Measurements from ENCODE around the gene SEMA5B.

The SEMA5B gene

DNA sequence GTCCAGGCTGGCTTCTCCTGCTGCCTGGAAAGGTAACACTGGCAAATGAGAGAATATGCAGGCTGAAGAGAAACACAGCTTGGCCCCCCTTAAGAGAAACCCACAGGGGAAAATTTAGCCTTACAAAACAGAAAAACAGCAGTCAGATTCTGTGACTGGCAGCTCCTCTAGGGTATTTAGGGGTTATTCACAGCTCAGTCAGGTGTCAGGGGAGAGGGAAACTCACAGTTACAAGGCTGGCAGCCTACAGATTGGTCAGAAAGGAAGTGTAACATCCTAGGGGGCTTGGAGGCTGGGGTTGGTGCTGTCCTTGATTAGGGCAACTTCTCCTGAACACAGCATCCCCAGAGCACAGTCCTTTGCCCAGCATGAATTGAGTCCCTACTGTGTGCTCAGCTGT, 81.4 kb downstream of the SEMA5B start:
- no peak overlapping the region for H3K4me3 ChIP-seq (ENCODE audit: low read length in 2 of 2)
- no peak overlapping the region for H2BK15ac ChIP-seq (ENCODE audit: low read length)
- no peak overlapping the region for H3K27ac ChIP-seq (replicated peaks; ENCODE audit: low read length)
- H3K9me3 ChIP-seq (replicated peaks in 1 of 2; ENCODE audit: control insufficient read depth in 2 of 2, insufficient read depth in 1 of 2, low read depth in 1 of 2, low read length in 2 of 2): peaks cover 0 to 10% of the 10 kb centered on the region in 2 donors
- no peak overlapping the region for H3K18ac ChIP-seq (ENCODE audit: low read length)
- no peak for DNase-seq (ENCODE audit: low spot score)
- H3K14ac ChIP-seq (ENCODE audit: low read length): no peak overlapping the region
- H2BK5ac ChIP-seq (ENCODE audit: low read length): no peak overlapping the region
- H2BK120ac ChIP-seq (ENCODE audit: low read depth, low read length): no peak overlapping the region
- no peak overlapping the region for H2AFZ ChIP-seq (ENCODE audit: low read length)
- no peak overlapping the region for H4K91ac ChIP-seq (ENCODE audit: low read depth, low read length, poor library complexity)
- H3K4ac ChIP-seq (ENCODE audit: low read length): no peak overlapping the region
- no peaks in the 10 kb centered on the region for H3K79me1 ChIP-seq (ENCODE audit: low read depth, low read length)
- H3K9ac ChIP-seq (ENCODE audit: low read depth, low read length, poor library complexity): no peak overlapping the region
- H3K4me2 ChIP-seq (ENCODE audit: insufficient read depth, low read length, poor library complexity, severe bottlenecking): no peak overlapping the region
- no peak overlapping the region for H2BK12ac ChIP-seq (ENCODE audit: low read length)
- peaks cover 1 to 100% of the 10 kb centered on the region in 2 donors for H3K36me3 ChIP-seq (replicated peaks in 1 of 2; ENCODE audit: control insufficient read depth in 2 of 2, insufficient read depth in 2 of 2, low read length in 2 of 2)
- no peaks in the 10 kb centered on the region for H3K27me3 ChIP-seq (ENCODE audit: control insufficient read depth in 3 of 3, insufficient read depth in 3 of 3, low read depth in 1 of 3, low read length in 3 of 3)
- H2AK5ac ChIP-seq (ENCODE audit: low read depth, low read length): no peak overlapping the region
- no peak overlapping the region for H4K8ac ChIP-seq (ENCODE audit: low read depth, low read length)
- H3K4me1 ChIP-seq (ENCODE audit: control insufficient read depth in 2 of 2, insufficient read depth in 1 of 2, low read depth in 1 of 2, low read length in 2 of 2): peaks cover 0 to 12% of the 10 kb centered on the region in 2 donors
- no peak overlapping the region for H3K23ac ChIP-seq (ENCODE audit: low read depth, low read length, poor library complexity)

DNA sequence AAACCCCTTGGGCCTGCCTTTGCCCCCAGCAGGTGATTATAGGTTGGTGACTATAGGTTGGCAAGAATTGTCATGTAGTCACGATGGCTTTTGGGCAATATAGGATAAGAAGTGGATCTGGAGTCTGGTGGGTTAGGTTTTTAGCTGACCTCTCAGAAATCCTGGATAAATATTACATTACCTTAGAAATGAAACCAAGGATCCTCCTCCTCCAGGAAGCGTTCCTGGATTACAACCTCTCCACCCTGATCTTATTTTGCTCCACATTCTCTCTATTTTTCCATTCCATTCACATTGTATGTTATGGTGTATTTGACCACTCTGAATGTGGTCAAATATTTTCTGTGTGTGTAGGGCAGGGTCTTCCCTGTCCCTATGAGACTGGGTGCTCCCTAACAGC, 82.3 kb downstream of the SEMA5B start:
- H2AFZ ChIP-seq (ENCODE audit: low read length): no peak overlapping the region
- DNase-seq (ENCODE audit: low spot score): no peak
- H3K4me1 ChIP-seq (ENCODE audit: control insufficient read depth in 2 of 2, insufficient read depth in 1 of 2, low read depth in 1 of 2, low read length in 2 of 2): peaks cover 0 to 12% of the 10 kb centered on the region in 2 donors
- no peak overlapping the region for H3K4me2 ChIP-seq (ENCODE audit: insufficient read depth, low read length, poor library complexity, severe bottlenecking)
- H3K18ac ChIP-seq (ENCODE audit: low read length): no peak overlapping the region
- no peak overlapping the region for H2BK15ac ChIP-seq (ENCODE audit: low read length)
- no peak overlapping the region for H2BK5ac ChIP-seq (ENCODE audit: low read length)
- H4K8ac ChIP-seq (ENCODE audit: low read depth, low read length): no peak overlapping the region
- peaks cover 1 to 100% of the 10 kb centered on the region in 2 donors for H3K36me3 ChIP-seq (replicated peaks in 1 of 2; ENCODE audit: control insufficient read depth in 2 of 2, insufficient read depth in 2 of 2, low read length in 2 of 2)
- no peak overlapping the region for H3K4ac ChIP-seq (ENCODE audit: low read length)
- no peaks in the 10 kb centered on the region for H3K27me3 ChIP-seq (ENCODE audit: control insufficient read depth in 3 of 3, insufficient read depth in 3 of 3, low read depth in 1 of 3, low read length in 3 of 3)
- H3K79me1 ChIP-seq (ENCODE audit: low read depth, low read length): peaks cover 2% of the 10 kb centered on the region
- H3K14ac ChIP-seq (ENCODE audit: low read length): no peak overlapping the region
- no peak overlapping the region for H2BK120ac ChIP-seq (ENCODE audit: low read depth, low read length)
- H3K9me3 ChIP-seq (replicated peaks in 1 of 2; ENCODE audit: control insufficient read depth in 2 of 2, insufficient read depth in 1 of 2, low read depth in 1 of 2, low read length in 2 of 2): peaks cover 0 to 2% of the 10 kb centered on the region in 2 donors
- no peak overlapping the region for H4K91ac ChIP-seq (ENCODE audit: low read depth, low read length, poor library complexity)
- no peak overlapping the region for H3K27ac ChIP-seq (replicated peaks; ENCODE audit: low read length)
- H3K23ac ChIP-seq (ENCODE audit: low read depth, low read length, poor library complexity): no peak overlapping the region
- no peak overlapping the region for H2AK5ac ChIP-seq (ENCODE audit: low read depth, low read length)
- no peak overlapping the region for H3K4me3 ChIP-seq (ENCODE audit: low read length in 2 of 2)
- H2BK12ac ChIP-seq (ENCODE audit: low read length): no peak overlapping the region
- H3K9ac ChIP-seq (ENCODE audit: low read depth, low read length, poor library complexity): no peak overlapping the region
- WGBS, 2 donors (ENCODE audit: extremely low coverage in 2 of 2, insufficient read length in 2 of 2, insufficient replicate concordance in 1 of 2): no CpG with 5 or more reads among the region's 2 CpGs

DNA sequence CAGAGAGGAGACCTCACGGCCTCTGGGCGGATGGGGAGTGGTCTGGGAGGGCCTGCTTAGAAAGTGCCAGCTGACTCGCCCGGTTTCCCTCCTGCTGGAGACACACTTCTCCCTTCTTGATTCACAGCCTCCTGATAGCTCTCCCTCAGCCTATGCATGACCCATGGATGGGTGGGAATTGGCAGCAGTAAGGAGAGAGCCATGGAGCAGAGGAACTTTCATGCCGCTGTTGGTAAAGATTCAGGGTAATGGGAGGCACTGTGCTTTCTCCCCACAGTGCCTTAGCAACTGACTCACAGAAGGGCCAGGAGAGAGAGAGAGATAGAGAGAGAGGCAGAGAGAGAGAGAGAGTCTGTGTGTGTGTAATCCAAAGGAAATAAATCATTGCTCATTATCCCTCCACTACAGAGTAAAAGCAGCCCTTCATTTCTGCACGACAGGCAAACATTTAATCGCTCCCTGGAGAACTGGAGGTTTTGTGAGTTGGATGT, 82.8 kb downstream of the SEMA5B start:
- H2BK5ac ChIP-seq (ENCODE audit: low read length): no peak overlapping the region
- no peak overlapping the region for H3K4me3 ChIP-seq (ENCODE audit: low read length in 2 of 2)
- H3K27me3 ChIP-seq (ENCODE audit: control insufficient read depth in 3 of 3, insufficient read depth in 3 of 3, low read depth in 1 of 3, low read length in 3 of 3): no peaks in the 10 kb centered on the region
- no peak for DNase-seq (ENCODE audit: low spot score)
- no peak overlapping the region for H3K23ac ChIP-seq (ENCODE audit: low read depth, low read length, poor library complexity)
- no peak overlapping the region for H4K91ac ChIP-seq (ENCODE audit: low read depth, low read length, poor library complexity)
- no CpG with 5 or more reads among the region's 7 CpGs for WGBS, 2 donors (ENCODE audit: extremely low coverage in 2 of 2, insufficient read length in 2 of 2, insufficient replicate concordance in 1 of 2)
- no peak overlapping the region for H2BK15ac ChIP-seq (ENCODE audit: low read length)
- H3K36me3 ChIP-seq (replicated peaks in 1 of 2; ENCODE audit: control insufficient read depth in 2 of 2, insufficient read depth in 2 of 2, low read length in 2 of 2): peaks cover 1 to 100% of the 10 kb centered on the region in 2 donors
- H3K4ac ChIP-seq (ENCODE audit: low read length): no peak overlapping the region
- H2BK120ac ChIP-seq (ENCODE audit: low read depth, low read length): no peak overlapping the region
- no peak overlapping the region for H3K4me2 ChIP-seq (ENCODE audit: insufficient read depth, low read length, poor library complexity, severe bottlenecking)
- H2AFZ ChIP-seq (ENCODE audit: low read length): no peak overlapping the region
- H3K79me1 ChIP-seq (ENCODE audit: low read depth, low read length): peaks cover 2% of the 10 kb centered on the region
- no peak overlapping the region for H3K9ac ChIP-seq (ENCODE audit: low read depth, low read length, poor library complexity)
- no peak overlapping the region for H2BK12ac ChIP-seq (ENCODE audit: low read length)
- no peak overlapping the region for H3K14ac ChIP-seq (ENCODE audit: low read length)
- no peak overlapping the region for H4K8ac ChIP-seq (ENCODE audit: low read depth, low read length)
- no peaks in the 10 kb centered on the region for H3K9me3 ChIP-seq (replicated peaks in 1 of 2; ENCODE audit: control insufficient read depth in 2 of 2, insufficient read depth in 1 of 2, low read depth in 1 of 2, low read length in 2 of 2)
- H2AK5ac ChIP-seq (ENCODE audit: low read depth, low read length): no peak overlapping the region
- peaks cover 0 to 12% of the 10 kb centered on the region in 2 donors for H3K4me1 ChIP-seq (ENCODE audit: control insufficient read depth in 2 of 2, insufficient read depth in 1 of 2, low read depth in 1 of 2, low read length in 2 of 2)
- H3K18ac ChIP-seq (ENCODE audit: low read length): no peak overlapping the region
- no peak overlapping the region for H3K27ac ChIP-seq (replicated peaks; ENCODE audit: low read length)

DNA sequence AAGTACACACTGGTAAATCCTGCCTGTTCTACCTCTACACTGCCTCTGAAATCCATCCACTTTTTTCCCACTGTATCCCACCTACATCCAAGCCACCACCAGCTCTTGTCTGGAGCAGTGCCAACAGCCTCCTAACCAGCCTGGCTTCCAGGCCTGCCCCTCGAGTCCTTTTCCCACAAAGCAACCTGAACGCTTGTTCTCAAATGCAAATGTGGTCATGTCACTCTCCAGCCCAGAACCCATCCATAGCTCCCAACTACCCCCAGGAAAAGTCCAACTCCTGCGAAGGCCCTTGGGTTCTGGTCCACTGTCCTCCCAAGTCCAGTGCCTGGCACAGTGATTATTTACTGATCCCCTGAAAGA, 83.8 kb downstream of the SEMA5B start:
- Histone ChIP-seq H3K4me2 (ENCODE audit: insufficient read depth, low read length, poor library complexity, severe bottlenecking) (no peak overlapping the region), H4K8ac (ENCODE audit: low read depth, low read length) (no peak overlapping the region), H3K23ac (ENCODE audit: low read depth, low read length, poor library complexity) (no peak overlapping the region), H3K4me1 (ENCODE audit: control insufficient read depth in 2 of 2, insufficient read depth in 1 of 2, low read depth in 1 of 2, low read length in 2 of 2) (peaks cover 0 to 12% of the 10 kb centered on the region in 2 donors), H3K4me3 (ENCODE audit: low read length in 2 of 2) (no peak overlapping the region), H2BK5ac (ENCODE audit: low read length) (no peak overlapping the region), H3K9ac (ENCODE audit: low read depth, low read length, poor library complexity) (no peak overlapping the region), H3K4ac (ENCODE audit: low read length) (no peak overlapping the region), H3K27me3 (ENCODE audit: control insufficient read depth in 3 of 3, insufficient read depth in 3 of 3, low read depth in 1 of 3, low read length in 3 of 3) (no peaks in the 10 kb centered on the region), H4K91ac (ENCODE audit: low read depth, low read length, poor library complexity) (no peak overlapping the region), H3K79me1 (ENCODE audit: low read depth, low read length) (peaks cover 2% of the 10 kb centered on the region), H3K27ac (replicated peaks; ENCODE audit: low read length) (no peak overlapping the region), H3K36me3 (replicated peaks in 1 of 2; ENCODE audit: control insufficient read depth in 2 of 2, insufficient read depth in 2 of 2, low read length in 2 of 2) (peaks cover 1 to 100% of the 10 kb centered on the region in 2 donors), H2BK120ac (ENCODE audit: low read depth, low read length) (no peak overlapping the region), H2BK12ac (ENCODE audit: low read length) (no peak overlapping the region), H3K9me3 (replicated peaks in 1 of 2; ENCODE audit: control insufficient read depth in 2 of 2, insufficient read depth in 1 of 2, low read depth in 1 of 2, low read length in 2 of 2) (no peaks in the 10 kb centered on the region), H2BK15ac (ENCODE audit: low read length) (no peak overlapping the region), H2AK5ac (ENCODE audit: low read depth, low read length) (no peak overlapping the region), H2AFZ (ENCODE audit: low read length) (no peak overlapping the region), H3K18ac (ENCODE audit: low read length) (no peak overlapping the region), H3K14ac (ENCODE audit: low read length) (no peak overlapping the region)
- DNase-seq (ENCODE audit: low spot score): no peak
- no CpG with 5 or more reads among the region's 3 CpGs for WGBS, 2 donors (ENCODE audit: extremely low coverage in 2 of 2, insufficient read length in 2 of 2, insufficient replicate concordance in 1 of 2)

Data from neuronal stem cell (in vitro differentiated cells).